Posterior cingulate gyrus (tissue), 11 donors: ENCODE measurements around the gene KCNG2.

ENCODE experiments used
- DNase-seq, 10 donors: peaks; one replicate each; pipeline versions ENCODE4 v3.0.0 to v3.0.0-alpha.2; 2020 to 2021; ENCODE audit warnings: mixed read lengths in 3 of 10
- intact Hi-C: fragments of 100-400 bp; cut with DNase I; formaldehyde crosslinking; loops from one replicate; pipeline ENCODE4 v1.15.1; 2023

KCNG2 gene

DNA sequence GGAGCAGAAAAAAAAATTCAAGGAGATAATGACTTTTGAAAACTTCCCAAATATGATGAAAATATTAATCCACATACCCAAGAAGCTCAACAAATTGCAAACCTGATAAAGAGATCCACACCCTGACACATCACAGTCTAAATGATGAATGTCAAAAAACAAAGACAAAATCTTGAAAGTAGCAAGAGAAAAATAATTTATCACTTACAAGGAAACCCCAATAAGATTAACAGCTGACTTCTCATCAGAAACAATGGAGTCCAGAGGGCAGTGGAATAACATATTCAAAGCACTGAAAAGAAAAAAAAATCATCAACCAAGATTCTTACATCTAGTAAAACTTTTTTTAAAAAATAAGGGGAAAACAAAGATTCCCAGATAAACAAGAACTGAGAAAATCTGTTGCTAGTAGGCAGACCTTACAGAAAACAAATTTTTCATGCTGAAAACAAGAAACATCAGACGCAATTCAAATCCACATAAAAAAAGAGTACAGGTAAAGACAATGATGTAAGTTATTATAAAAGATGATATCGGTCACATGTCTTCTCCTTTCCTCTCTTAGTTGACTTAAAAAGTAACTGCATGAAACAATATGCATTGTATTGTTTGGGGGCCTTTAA lies 132.4 kb downstream of the KCNG2 start:
- intact Hi-C loops, result no loop called here
- no peak for DNase-seq

DNA sequence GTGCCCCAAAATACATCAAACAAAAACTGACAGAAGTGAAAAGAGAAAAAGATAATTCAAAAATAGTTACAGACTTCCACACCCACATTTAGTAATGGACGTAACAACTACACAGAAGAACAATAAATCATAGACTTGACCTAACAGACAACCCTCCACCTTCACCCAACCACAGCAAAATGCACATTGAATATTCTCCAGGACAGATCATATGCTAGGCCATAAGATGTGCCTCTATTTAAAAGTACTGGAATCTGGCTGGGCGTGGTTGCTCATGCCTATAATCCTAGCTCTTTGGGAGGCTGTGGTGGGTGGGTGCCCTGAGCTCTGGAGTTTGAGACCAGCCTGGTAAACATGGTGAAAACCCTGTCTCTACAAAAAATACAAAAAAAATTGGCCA lies 133.7 kb downstream of the KCNG2 start:
- DNase-seq, result peak in 2 of 10 donors; percentile 5 to 48
- intact Hi-C loops, result no loop called here

DNA sequence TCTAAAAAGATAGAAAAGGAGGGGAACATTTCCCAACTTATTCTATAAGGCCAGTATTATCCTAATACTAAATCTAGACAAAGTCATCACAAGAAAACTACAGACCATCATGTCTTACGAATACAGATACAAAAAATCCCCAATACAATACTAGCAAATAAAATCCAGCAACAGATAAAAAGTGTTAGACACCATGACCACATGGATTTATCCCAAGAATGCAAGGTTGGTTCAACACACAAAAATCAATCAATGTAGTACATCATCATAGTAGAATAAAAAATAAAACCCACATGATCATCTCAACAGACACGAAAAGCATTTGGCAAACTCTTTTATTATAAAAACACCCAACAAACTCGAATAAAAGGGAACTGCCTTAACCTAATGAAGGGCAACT lies 135.2 kb downstream of the KCNG2 start:
- intact Hi-C loops, result no loop called here
- DNase-seq, result no peak

DNA sequence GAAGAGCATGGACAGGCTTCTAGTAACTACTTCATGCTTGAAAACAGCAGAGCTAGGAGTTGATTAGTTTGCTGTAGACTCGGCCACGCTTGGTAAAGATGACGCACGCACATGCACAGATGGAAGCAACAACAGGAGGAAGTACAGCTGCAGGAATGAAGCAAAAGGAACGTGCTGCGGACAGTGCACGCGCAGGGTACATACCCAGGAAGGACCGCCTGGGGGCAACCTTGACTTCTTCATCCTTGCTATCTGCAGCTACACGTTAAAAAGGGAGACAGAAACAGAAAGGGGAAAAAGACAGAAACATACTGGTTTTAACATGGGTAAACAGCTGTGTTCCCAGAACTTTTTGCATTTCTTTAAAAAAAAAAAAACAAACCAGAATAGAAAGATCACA lies 136.0 kb downstream of the KCNG2 start:
- intact Hi-C loops, result no loop called here
- peak in 5 of 10 donors; percentile 9 to 87 (median 72) for DNase-seq

DNA sequence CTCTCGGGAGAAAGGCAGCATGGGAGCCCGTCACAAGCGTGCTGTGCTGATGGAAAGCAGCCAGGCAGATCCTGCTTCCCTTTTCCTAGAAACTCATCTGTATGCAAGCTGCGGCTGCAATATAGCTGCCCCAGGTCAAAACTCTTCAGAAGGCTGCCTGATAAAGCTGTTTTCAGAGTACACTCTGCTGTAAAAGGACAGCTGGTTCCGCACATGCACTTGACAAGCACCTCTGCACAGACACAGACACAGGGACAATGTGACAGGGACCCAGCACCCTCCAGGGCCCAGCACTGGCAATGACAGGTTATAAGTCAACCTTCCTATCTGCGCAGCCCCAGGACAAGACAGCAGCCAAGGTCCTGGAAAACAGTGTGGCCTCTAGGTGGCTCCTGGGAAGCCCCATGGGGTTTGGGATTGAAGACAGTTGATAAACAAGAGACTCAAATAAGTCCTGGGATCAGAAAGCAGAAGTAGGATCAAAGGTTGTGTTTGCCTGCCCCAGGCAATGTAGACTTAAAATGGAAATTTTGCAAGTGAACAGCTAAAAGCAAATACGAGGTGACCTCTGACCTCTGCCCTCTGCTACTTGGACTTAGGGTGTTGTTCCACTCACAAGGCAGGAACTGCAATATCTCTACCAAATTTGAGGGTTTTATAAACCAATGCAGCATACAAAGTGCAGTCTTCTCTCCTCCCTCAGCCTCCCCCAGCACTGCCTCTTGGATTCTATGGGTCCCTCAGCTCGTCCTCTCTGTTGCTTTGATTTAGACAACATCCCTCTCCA lies 136.8 kb downstream of the KCNG2 start:
- intact Hi-C loops, result no loop called here

DNA sequence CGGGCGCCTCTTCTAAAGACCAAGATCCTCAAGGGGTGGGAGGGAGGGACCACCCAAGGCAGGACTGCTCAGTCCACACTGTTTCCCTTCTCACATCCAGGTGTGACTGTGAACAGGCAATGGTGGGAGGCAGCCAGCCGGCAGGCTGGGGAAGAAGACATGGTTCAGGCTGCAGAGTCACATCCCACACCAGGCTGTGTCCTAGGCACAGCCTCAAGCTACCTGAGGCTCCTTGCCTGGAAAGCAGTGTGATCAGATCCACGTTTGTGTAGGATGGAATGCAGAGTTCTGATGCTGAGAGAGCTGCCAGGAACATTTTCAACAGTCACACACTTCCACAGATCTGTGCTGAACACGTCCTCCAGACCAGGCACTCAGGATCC lies 137.4 kb downstream of the KCNG2 start:
- intact Hi-C loops, result no loop called here
- DNase-seq, result peak in 6 of 10 donors; percentile 5 to 81 (median 14)

More for the DNA sequence above, 136.8 kb downstream of the KCNG2 start:
- peak in 6 of 10 donors; percentile 2 to 77 (median 39) for DNase-seq

DNA sequence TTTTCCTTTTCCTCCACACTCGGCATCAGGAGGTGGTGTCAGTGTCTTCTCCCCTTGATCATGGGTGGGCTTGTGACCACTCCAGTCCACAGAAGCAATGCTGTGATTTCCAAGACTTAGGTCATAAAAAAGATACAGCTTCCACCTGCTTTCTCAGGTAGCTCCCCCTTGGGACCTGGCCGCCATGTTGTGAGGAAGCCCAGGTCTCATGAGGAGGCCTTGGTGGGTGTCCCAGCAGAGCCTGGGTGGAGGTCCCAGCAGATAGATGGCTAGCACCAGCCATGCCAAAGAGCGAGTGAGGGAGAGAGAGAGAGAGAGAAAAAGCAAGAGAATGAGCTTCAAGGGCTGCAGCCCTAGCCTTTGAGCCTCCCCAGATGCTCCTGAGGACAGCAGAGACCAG lies 137.8 kb downstream of the KCNG2 start:
- intact Hi-C loops, result no loop called here
- DNase-seq, result peak in 6 of 10 donors; percentile 1 to 24 (median 4)

DNA sequence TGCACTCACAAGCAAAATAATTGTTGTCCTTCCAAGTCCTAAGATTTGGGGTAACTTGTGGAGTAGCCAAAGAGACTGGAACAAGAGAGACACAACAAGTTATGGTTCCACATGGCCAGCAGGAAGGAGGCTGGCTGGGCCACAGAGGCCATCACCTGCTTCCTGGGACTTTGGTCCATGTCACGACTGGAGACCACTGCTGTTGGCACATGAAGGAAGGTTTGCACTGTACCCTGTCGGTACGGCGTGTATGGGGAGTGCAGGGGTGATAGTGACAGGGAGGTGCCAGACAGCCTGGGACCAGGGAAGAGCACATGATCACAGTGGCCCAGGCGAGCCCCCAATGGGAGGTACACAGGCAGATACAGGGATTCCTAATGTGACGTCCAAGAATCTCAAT lies 138.2 kb downstream of the KCNG2 start:
- intact Hi-C loops, result no loop called here
- peak in 7 of 10 donors; percentile 3 to 44 (median 7) for DNase-seq

DNA sequence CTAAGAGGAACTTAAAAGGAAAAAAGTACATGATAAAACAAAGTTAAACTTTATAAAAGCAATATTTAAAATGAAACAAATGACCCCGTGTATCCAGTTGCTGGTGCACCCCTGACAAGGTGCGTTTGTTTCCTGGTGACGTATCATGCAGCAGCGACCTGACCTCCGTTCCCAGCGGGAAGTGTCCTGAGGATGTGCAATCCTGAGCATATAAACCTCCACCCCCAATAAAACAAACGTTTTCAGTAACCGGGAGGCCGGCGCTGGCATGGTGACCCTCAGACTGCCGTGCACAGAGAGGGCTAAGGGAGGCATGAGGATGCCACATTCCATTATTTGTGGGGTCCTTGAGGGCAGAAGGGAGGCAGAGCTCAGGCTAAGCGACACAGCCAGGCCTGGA lies 138.9 kb downstream of the KCNG2 start:
- peak in 4 of 10 donors; percentile 5 to 49 (median 30) for DNase-seq
- intact Hi-C loops, result no loop called here

DNA sequence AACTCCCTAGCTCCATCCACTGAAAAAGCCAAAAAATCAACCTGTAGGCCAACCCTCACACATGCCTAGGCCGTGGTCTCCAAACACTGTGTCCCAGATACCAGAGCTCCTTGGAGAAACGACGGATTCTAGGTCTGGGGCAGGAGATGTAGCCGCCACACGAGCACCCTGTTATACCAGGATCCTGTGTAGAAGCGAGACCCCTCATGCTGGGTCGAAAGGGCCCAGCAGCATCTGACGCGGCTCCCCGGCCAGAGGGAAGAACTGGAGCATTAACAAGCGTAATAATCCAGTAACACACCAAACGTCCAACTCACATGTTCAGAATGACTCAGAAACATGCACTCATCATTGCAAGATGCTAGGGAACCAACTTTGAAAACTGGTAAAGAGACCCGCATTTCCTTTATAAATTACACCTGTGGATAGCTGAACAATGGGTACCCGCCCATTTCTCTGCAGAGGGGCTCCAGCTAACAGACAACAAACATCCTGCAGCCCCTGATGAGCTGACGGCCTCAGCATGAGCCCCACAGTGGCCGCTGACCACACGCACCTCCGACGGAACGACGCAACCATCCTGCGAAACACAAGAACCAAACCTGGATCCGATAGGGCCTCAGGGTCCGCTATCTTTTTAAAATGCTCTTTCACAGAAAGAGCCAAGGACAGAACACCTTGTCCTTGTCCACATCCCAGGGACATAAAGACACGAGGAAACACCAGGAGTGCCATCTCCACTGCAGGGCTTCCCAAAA lies 139.5 kb downstream of the KCNG2 start:
- peak in 7 of 10 donors; percentile 1 to 51 (median 14) for DNase-seq
- intact Hi-C loops, result no loop called here

DNA sequence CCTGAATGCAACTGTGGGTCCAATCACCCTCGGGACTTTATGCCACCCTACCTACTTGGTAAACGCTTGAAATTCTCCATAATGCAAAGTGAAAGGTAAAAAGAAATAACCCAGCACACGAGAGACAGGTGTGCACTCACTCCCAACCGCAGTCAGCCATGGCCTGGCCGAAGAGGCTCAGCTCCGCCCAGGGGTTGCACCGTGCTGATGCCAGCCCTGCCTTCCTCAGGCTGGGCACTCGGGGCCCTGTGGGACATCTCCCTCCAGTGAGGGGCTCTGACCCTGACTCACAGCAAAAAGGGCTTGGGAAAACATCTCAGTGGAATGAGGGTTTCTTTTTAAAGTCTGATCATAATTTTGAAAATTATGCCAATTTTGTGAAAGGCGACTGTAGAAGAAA lies 140.5 kb downstream of the KCNG2 start:
- intact Hi-C loops, result no loop called here

DNA sequence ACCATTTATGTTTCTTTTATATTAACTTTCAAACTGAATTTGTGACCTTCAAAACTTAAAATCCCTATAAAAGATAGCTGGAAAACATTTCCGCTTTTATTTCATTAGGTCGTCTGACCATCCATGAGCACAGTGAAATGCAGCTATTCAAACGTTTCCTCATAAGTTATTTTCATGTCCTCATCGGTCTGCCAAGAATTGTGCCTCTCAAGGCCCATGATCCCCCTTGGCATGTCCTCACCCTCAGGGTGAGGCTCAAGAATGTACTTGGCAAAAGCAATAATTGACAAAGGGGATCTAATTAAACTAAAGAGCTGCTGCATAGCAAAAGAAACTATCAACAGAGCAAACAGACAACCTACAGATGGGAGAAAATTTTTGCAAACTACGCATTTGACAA lies 141.4 kb downstream of the KCNG2 start:
- intact Hi-C loops, result no loop called here
- DNase-seq, result peak in 3 of 10 donors; percentile 5 to 9 (median 7)

More for the DNA sequence above, 140.5 kb downstream of the KCNG2 start:
- peak in 5 of 10 donors; percentile 2 to 60 (median 49) for DNase-seq

DNA sequence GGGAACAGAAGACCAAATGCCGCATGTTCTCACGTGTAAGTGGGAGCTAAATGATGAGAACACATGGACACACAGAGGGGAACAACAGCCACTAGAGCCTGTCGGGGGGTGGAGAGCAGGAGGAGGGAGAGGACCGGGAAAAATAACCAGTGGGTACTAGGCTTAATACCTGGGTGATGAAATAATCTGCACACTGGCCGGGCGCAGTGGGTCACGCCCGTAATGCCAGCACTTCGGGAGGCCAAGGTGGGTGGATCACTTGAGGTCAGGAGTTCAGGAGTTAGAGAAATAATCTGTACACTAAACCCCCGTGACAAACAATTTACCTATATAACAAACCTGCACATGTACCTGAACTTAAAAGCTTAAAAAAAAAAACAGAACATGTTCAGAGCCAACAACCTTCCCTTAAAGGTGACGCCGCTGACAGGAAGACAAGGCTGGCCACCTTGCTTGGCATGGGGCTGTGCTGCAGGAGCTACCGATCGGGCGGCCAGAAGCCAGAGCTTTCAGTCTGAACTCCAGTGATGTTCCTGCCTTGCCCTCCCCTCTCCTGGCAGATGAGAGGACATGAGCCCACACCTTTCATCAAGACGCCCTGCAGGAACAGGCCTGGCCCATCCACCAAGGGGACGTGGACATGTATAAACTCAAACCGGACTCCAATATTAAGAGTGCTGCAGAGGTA lies 142.5 kb downstream of the KCNG2 start:
- intact Hi-C loops, result no loop called here

DNA sequence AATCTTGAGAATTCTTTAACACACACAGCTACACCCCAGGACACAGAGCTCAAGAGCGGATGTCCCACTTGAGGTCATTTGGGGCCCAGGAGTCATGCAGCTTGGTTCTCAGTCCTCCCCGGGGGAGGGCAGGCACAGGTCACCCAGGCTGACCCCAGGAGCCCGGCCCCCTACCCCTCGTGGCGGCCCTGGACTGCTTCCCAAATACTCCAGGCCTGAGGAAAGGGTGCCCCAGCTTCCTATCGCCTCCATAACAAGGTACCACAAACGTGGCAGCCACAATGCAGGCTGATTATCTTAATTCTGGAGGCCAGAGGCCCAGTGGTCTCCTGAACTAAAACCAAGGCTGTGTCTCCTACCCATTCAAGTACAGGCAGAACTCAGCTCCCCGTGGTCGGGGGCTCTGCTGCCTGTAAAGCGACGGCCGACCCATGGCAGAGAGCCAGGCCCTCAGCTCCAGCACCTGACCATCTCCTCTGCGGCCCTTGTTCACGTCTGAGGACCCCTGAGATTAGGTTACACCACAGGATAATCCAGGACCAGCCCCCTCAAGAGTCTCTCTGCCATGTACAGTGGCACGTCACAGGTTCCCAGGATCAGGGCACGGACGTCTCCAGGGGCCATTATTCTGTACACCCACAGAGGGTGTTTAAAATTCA lies 143.2 kb downstream of the KCNG2 start:
- intact Hi-C loops, result no loop called here
- peak in 4 of 10 donors; percentile 5 to 69 (median 33) for DNase-seq

More for the DNA sequence above, 142.5 kb downstream of the KCNG2 start:
- peak in 4 of 10 donors; percentile 2 to 71 (median 25) for DNase-seq

DNA sequence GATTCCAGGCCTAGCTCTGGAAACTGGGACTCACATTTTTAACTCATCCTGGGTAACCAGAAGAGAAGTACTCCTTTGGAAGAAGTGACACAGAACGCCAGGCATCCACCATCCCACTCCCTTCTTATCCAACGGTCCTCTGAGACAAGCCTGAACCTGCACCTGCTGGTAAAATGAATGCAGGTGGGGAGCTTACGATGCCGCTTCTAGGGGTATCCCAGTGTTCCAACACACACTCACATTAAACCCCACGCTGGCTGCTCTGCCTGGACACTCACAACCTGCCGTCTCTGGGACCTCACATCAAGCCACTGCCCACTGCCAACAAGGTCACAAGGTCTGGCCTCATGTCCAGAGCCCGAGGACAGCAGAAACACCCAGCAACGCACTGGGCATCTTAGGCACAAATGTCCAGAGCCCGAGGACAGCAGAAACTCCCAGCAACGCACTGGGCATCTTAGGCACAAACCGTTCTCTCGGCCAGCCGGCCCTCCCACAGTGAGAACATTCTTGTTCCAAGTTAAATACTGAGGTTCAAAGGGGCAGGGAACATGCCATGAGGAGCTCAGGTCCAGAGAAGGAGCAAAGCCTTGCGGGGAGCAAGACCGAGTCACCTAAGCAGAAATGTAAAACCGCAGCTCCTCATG lies 143.9 kb downstream of the KCNG2 start:
- peak in 5 of 10 donors; percentile 11 to 81 (median 28) for DNase-seq
- intact Hi-C loops, result no loop called here

DNA sequence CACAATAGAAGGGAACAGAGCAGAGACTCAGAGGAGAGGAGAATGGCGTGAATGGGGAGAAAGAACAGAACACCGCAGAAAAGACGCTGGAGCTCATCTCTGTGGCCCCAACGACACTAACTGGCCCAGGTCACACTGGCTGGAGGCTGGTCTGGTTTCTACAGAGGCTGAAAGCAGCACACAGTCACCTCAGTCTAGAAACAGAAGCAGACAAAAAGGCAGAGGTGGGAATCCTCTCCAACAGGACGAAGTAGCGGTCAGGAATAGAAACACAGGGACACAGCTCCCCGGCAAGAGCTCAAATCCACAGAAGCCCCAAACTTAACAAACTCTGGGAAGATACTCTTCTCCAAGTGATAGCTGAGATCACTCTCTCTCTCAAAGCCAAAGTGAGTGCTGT lies 144.5 kb downstream of the KCNG2 start:
- peak in 1 of 10 donors; percentile 32 for DNase-seq
- intact Hi-C loops, result no loop called here

DNA sequence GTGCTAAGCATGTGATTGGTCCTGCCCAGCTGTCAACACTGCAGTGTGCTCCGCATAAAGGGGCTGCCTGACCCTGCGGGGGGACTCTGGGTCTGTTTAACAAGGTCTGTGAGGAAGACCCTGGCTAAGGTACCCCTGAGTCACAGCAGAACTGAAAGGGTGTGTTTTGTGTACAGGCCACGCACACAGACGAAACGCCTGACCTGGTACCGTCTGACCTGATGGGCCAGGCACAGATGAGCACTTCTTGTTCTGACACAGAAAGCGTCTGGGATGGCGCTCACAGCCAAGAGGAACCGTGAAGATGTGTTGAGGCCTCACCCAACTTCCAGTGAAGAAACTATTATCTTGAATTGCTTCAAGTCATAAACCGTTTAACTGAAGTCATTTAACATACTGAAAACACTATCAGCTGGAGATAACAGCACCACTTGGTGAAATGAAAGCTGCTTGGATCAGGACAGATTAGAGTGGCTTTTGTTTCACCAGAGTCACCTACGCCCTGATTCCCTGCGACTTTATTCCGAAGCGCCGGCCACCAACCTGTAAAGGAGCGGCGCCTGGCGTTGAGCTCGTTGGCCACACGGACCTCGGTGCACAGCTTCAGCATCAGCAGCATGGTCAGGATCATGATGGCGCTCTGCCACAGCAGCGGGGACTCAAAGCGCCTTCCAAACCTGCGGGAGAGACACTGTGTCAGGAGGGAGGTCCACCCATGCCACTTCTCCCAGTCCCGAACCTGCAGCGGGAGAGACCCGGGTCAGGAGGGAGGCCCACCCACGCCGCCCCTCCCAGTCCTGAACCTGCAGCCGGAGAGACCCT lies 145.3 kb downstream of the KCNG2 start:
- peak in 3 of 10 donors; percentile 2 to 62 (median 52) for DNase-seq
- intact Hi-C loops, result no loop called here

DNA sequence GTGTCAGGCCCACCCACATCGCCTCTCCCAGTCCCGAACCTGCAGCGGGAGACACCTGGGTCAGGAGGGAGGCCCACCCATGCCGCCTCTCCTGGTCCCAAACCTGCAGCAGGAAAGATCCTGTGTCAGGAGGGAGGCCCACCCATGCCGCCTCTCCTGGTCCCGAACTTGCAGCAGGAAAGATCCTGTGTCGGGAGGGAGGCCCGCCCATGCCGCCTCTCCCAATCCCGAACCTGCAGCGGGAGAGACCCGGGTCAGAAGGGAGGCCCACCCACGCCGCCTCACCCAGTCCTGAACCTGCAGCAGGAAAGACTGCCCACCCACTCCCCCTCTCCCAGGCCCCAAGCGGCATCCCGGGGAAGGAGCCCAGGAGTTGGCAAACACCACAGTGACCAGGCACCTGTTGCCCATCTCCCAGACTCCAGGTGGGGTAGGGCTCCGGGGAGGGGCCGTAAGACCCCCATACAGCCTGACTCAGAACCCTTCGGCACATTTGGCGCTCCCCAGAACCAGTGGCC lies 145.9 kb downstream of the KCNG2 start:
- DNase-seq, result peak in 3 of 10 donors; percentile 4 to 71 (median 65)

More for the DNA sequence above, 145.9 kb downstream of the KCNG2 start:
- intact Hi-C loops, result no loop called here
